ENCODE measurements around the gene CDH13.

CDH13 gene

GRCh38 chr16:82751020-82751419 is 124.3 kb downstream of the CDH13 start:
- DNase-seq, result no peak

- DNase-seq, result no peak
Measured at GRCh38 chr16:82752172-82752571, 125.4 kb downstream of the CDH13 start.

- no peak for DNase-seq
Measured at GRCh38 chr16:82753821-82754220, 127.1 kb downstream of the CDH13 start.

- DNase-seq, result no peak
Measured at GRCh38 chr16:82754716-82755513, 128.1 kb downstream of the CDH13 start.

- DNase-seq, result no peak
Measured at GRCh38 chr16:82755570-82756282, 129.0 kb downstream of the CDH13 start.

- no peak for DNase-seq
Measured at GRCh38 chr16:82756283-82756599, 129.5 kb downstream of the CDH13 start.

GRCh38 chr16:82758406-82758805 is 131.6 kb downstream of the CDH13 start:
- DNase-seq, result no peak

GRCh38 chr16:82758904-82759303 is 132.1 kb downstream of the CDH13 start:
- DNase-seq, result no peak

GRCh38 chr16:82761236-82761635 is 134.5 kb downstream of the CDH13 start:
- DNase-seq, result no peak

- DNase-seq, result no peak
Measured at GRCh38 chr16:82761858-82762257, 135.1 kb downstream of the CDH13 start.

- DNase-seq, result no peak
Measured at GRCh38 chr16:82763371-82763770, 136.6 kb downstream of the CDH13 start.

- no peak for DNase-seq
Measured at GRCh38 chr16:82767198-82767597, 140.4 kb downstream of the CDH13 start.

- DNase-seq, result no peak
Measured at GRCh38 chr16:82767808-82768207, 141.0 kb downstream of the CDH13 start.

- DNase-seq, result no peak
Measured at GRCh38 chr16:82769845-82770244, 143.1 kb downstream of the CDH13 start.

GRCh38 chr16:82772215-82772614 is 145.4 kb downstream of the CDH13 start:
- DNase-seq, result no peak

- DNase-seq, result no peak
Measured at GRCh38 chr16:82773018-82773417, 146.2 kb downstream of the CDH13 start.

GRCh38 chr16:82776470-82777146 is 149.8 kb downstream of the CDH13 start:
- DNase-seq, result no peak

GRCh38 chr16:82782715-82783251 is 156.0 kb downstream of the CDH13 start:
- no peak for DNase-seq

GRCh38 chr16:82783933-82784572 is 157.3 kb downstream of the CDH13 start:
- DNase-seq, result no peak

- no peak for DNase-seq
Measured at GRCh38 chr16:82784573-82784968, 157.8 kb downstream of the CDH13 start.

GRCh38 chr16:82788225-82788624 is 161.5 kb downstream of the CDH13 start:
- no peak for DNase-seq

- no peak for DNase-seq
Measured at GRCh38 chr16:82788919-82789318, 162.2 kb downstream of the CDH13 start.

GRCh38 chr16:82792693-82793092 is 165.9 kb downstream of the CDH13 start:
- DNase-seq, result no peak
